Activated gamma-delta T cell treated with anti-CD3 and anti-CD28 coated beads, Interleukin-2, amount 50 U/mL, for 16 hours (primary cell): ENCODE measurements around the gene PTCD1.

ENCODE experiments used
- DNase-seq: peaks from one replicate; pipeline ENCODE4 v3.0.0-alpha.2; 2020; ENCODE audit warnings: low read depth

Gene PTCD1, protein sequence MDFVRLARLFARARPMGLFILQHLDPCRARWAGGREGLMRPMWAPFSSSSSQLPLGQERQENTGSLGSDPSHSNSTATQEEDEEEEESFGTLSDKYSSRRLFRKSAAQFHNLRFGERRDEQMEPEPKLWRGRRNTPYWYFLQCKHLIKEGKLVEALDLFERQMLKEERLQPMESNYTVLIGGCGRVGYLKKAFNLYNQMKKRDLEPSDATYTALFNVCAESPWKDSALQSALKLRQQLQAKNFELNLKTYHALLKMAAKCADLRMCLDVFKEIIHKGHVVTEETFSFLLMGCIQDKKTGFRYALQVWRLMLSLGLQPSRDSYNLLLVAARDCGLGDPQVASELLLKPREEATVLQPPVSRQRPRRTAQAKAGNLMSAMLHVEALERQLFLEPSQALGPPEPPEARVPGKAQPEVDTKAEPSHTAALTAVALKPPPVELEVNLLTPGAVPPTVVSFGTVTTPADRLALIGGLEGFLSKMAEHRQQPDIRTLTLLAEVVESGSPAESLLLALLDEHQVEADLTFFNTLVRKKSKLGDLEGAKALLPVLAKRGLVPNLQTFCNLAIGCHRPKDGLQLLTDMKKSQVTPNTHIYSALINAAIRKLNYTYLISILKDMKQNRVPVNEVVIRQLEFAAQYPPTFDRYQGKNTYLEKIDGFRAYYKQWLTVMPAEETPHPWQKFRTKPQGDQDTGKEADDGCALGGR

DNA sequence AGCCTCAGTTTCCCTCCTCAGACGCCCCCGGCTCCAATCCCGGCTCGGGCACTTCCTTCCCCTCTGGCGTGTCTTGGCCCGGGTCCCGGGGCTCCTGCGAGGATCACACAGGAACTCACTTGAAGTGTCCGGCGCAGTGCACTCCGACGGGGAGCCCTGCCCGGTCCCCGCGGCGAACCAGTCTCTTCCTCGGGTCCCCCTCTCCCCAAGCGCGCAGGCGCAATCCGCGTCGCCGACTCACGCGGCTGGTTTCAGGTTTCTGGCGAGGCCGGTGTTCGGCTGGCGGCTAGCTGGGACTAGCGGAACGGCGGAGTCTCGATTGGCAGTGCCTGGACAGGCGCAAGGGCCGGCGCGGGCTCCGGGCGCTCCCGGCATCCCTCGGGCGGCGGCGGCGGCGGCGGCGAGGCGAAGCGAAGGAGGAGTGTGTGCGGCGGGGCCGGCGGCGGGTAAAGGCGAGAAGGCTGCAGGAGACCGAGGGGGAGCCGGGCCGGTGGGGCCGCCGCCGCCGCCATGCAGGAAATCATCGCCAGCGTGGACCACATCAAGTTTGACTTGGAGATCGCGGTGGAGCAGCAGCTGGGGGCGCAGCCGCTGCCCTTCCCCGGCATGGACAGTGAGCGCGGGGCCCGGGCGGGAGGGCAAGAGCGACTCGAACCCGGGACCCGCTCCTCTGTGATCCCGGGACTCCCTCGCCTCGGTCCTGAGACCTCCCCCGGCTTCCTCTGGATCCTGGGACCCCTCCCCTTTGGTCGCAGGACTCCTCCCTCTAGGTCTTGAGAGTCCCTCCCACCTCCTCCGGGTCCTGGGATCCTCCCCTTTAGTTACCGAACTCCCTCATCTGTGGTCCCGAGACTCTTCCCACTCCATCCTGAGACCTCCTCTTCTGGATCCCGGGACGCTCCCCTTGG, at the start of gene PTCD1, which contains the start of gene CPSF4:
TSS of gene PTCD1 (minus strand) at position 226 of the 908 bp plus-strand sequence. CDS start 3,556 bp downstream, outside the sequence.
TSS of gene CPSF4 (plus strand) at position 371 of the 908 bp plus-strand sequence. CDS start at position 511, 140 bp downstream.
- peak; percentile 85 for DNase-seq

- no peak for DNase-seq
These were observed 46.5 kb upstream of the PTCD1 start for GRCh38 chr7:99485094-99485493.

- DNase-seq: no peak
These were observed 40.2 kb upstream of the PTCD1 start for GRCh38 chr7:99478464-99479440.

- no peak for DNase-seq
These were observed 37.5 kb upstream of the PTCD1 start for GRCh38 chr7:99476107-99476506.

- DNase-seq: no peak
These were observed 34.7 kb upstream of the PTCD1 start for GRCh38 chr7:99473315-99473596.

- DNase-seq: peak; percentile 98
These were observed 34.1 kb upstream of the PTCD1 start, which contains the start of gene ZNF789 for GRCh38 chr7:99472561-99473314. Gene ZNF789 (plus strand): TSS chr7:99472890. CDS start chr7:99476457, 3,567 bp downstream.

DNA sequence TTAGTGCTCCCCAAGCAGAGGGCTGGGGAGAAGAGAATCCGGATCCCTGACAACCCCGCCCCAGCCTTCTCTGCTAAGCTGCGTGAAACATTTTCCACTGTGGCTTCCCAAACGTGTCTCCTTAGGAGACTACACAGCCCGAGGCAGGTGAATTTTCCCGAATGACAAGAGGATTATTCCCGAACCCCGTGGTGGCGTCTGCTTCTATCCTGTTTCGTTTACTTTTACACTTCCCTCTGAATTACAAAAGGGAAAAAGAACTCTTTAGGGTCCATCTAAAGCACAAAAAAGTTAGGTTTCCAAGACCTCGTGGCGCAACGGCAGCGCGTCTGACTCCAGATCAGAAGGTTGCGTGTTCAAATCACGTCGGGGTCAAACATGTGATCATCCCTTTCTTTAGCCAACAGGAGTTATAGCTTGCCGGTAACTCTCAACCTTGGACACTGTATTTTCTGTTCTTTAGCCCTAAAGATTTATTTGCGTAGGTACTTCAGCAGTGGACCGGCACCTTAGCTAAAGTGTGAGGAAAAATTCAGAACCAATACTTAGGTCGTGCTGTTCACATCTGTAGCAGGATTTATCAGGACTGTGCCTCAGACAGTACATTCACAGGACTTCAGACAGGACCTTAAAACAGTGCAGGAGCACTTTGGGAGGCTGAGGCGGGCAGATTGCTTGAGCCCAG, 30.9 kb upstream of the PTCD1 start:
- DNase-seq: no peak

- no peak for DNase-seq
These were observed 29.8 kb upstream of the PTCD1 start for GRCh38 chr7:99468336-99468918.

GRCh38 chr7:99465421-99465768, 26.8 kb upstream of the PTCD1 start:
- no peak for DNase-seq

GRCh38 chr7:99461221-99461620, 22.6 kb upstream of the PTCD1 start:
- no peak for DNase-seq

DNA sequence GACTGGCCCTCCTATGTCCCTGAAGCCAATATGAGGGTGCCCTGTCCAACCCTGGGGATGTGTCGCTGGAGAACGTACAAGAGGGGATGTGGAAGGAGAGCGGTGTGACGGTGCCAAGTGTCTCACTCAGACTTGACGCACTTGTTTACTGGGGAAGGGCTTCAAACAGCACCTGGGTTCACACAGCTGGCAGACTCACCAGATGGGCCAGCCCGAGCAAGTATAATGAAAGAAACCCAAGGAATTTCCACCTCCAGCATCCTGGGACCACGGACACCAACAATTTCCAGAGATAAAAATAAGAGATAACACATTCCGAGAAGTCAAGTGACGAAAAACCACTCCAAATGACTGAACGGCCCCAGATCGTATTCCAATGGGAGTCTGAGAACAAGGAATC, 22.1 kb upstream of the PTCD1 start:
- no peak for DNase-seq

GRCh38 chr7:99459087-99459486, 20.5 kb upstream of the PTCD1 start:
- DNase-seq: no peak

DNA sequence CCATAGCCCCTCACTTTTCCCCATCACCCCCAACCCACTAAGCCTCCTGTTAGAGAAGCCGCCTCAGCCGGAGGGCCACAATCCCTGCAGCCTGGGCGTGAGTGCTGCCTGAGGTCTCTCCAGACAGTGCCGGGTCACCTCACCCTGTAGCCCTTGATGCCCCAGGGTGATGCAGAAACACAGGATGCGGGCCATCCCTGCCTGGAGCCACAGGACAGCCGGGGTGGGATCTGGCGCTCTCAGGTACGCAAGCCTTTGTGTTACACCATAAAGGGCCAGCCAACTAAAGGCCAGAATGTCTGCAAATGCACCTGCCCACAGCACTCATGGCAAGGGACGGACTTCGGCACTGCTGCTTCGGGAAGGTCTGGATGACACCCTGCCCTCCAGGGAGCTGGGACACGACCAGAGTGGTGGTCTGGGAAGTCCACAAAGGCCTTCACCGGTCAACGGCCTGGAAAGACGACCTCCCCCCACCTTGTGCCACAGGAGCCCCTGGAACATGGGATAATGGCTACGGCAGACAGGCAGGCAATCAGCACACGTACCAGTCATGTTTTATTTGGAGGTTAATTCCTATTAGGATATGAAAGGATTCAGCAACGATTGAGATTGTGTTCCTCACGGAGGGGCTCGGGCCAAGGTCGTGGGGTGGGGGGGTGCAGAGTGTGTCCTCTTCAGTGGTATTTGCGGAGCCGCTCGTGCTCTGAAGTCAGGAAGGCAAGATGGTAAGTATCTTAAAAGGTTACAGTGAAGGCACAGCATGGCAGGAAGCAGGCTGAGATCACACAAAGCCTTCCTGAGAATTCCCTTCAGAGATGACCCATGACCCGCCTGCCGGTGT, 19.3 kb upstream of the PTCD1 start:
- no peak for DNase-seq

DNA sequence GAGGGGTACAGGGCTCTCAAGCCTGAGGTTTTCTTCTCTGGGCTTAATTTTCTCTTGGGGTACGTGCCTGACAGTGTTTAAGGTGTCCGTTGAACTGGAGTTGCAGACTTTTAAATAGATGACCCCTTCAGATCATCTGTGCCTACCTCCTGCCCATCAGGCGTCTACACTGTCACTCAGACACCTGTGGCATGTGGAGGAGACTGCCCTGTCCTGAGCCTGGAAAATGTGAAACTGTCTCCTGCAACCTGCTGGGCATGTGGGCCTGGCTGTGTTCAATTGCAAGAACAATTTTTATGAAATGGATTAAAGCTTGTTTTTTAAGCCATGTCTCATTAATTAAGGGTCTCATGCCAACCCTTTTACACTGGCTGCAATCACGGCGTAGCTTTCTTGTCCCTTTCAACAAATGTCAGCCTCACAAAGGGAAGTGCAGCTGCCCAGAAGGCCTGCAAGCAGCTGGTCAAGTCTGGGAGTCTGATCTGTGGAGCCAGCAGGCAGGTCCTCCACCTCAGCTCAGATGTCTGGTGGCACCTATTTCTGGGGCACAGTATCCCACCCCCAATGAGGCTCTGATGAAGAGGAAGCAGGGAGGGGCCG, 18.6 kb upstream of the PTCD1 start:
- no peak for DNase-seq

GRCh38 chr7:99456288-99456687, 17.7 kb upstream of the PTCD1 start:
- DNase-seq: no peak

- DNase-seq: no peak
These were observed 17.3 kb upstream of the PTCD1 start for GRCh38 chr7:99455874-99456273.

- no peak for DNase-seq
These were observed 14.5 kb upstream of the PTCD1 start for GRCh38 chr7:99453105-99453504.

DNA sequence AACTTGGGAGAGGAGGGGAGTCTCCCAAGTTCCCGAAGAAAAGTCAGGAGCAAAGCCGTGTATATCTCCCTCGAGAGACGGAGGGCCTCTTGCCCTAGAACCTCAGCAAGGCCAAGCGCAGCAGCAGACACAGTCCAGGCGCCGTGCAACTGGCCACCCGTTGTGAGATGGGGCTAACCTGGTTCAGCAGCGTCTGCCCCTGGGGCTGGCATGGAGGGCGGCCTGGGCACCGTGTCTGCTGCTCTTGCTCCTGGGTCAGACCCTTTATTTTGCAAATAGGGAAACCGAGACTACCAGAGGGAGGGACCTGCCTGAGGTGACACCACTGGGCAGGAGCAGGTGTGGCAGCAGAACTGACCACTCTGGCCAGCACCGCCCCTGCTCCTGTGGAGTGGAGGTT, 13.9 kb upstream of the PTCD1 start:
- DNase-seq: no peak
